GM19372 (cell line): Measurements from ENCODE around the gene PPFIA2.

Experiments
- ATAC-seq: cut with Tn5 transposase; IDR thresholded peaks from one replicate; pipeline ENCODE4 v1.9.1; 2021; ENCODE audit warnings: mild to moderate bottlenecking, low read depth, moderate library complexity; ENCODE audit not compliant: unreplicated experiment

Gene PPFIA2

DNA sequence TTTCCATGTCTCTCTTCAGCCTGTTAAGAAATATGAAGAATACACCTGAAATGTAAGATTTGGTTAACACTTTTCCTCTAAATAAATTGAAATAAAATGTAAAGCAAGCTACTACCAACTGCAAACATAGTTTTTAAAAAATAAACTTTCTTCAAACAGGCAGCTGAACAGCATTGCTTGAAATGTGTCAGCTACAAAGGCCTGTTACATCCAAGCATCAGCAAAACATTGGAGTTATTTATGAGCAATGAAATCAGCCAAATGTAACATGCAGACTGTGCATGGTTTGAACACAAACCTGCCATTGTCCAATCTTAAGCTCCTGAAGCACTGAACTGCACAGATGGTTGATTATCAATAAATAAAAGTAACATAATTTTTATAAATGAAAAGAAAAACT is 390.0 kb downstream of the PPFIA2 start:
- no peak for ATAC-seq

DNA sequence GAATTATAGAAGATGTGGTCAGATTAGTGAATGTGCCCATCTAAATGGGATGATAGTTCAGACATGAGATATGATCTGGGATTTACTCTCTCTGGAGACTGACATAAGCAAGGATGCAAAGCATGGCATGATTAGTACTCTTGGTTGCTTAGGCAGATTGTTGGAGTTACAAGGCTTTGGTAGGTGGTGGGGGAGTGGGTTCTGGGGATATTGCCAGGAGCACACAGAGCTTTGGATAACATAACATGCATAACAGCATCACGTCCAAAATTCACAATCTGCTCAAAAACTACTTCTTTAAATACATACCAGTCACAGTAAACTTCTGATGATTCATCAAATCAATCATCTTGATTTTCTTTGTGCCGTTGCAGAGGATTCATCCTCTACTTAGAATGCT is 393.9 kb downstream of the PPFIA2 start:
- no peak for ATAC-seq

DNA sequence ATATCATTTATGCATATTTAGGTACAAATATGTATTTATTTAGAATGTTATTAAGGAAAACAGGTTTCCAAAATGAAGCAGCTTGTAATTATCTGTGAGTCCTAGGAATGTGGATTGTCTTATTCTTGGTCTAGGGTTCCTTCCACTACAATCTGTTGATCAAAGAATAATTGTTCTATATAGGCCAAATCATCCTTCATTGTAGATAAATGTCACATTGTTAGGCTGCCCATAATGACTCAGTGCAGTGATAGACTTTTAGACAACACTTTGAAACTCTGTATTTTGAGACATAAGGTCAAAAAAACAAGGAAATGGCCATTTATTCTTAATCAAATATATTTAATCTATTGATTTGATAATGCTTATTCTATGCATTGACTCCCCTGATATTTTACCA is 398.2 kb downstream of the PPFIA2 start:
- ATAC-seq = no peak

DNA sequence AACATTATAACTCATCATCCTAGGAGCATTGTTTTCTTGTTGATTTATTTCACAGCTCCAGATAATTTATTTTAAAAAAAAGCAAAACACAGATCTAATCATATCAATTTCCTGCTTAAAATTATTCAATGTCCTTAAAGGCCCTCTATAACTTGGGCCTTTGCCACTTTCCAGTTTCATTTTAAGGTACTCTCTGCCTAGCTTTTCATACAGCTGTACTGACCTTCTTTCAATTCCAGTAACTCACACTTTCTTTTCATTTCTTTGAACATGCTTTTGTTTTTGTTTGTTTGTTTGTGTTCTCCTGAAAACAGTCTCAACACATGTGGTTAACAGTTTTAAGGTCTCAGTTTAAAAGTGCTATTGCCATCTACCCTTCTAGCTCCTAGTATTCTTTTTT is 399.4 kb downstream of the PPFIA2 start:
- ATAC-seq = no peak

DNA sequence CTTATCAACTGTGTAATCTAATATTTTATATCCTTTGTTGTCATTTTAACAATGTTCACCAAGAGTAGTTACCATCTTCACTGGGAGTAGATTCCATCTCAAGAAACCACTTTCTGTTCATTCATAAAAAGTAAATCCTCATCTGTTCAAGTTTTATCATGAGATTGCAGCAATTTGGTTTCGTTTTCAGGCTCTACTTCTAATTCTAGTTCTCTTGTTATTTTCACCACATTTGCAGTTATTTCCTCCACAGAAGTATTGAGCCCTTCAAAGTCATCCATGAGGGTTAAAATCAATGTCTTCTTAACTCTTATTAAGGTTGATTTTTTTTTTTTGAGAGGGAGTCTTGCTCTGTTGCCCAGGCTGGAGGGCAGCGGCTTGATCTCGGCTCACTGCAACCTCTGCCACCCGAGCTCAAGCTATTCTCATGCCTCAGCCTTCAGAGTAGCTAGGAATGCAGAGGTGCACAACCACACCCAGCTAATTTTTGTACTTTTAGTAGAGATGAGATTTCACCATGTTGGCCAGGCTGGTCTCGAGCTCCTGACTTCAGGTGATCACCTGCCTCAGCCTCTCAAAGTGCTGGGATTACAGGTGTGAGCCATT is 404.7 kb downstream of the PPFIA2 start:
- ATAC-seq = no peak

DNA sequence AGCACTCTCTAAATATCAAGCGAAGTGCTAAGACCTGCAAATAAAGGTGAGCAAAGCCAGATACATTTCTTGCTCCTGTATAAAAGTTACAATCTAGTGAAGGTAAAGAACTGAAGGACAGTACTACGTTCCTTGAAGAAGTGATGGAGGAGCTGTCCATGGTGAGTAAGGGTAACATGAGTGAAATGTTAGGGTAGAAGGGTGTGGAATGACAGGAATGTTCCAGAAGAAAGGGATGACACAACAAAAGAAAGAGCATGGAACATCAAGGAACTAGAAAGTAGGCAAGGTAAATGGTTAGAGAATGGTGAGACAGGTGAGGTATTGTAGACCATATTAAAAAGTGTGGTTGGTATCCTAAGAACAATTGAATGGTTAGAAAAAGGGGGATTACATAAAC is 408.8 kb downstream of the PPFIA2 start:
- ATAC-seq = no peak

DNA sequence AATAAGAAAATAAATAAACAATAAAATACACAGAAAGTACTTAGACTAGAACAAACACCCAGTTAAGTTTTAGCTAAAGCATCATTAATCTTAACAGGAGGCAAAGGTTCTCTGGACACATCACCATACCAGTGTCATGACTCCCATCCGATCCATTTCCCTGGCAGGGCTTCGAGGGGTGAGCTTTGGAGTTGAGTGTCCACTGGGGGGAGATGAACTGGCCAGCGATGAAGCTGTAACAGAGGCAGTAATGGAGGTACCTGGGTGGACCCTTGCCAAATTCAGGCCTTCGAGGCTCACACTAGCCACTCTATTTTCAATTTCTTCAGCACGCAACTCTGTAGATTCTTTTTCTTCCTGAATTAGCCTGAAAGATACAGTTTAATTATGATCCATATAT is 411.7 kb downstream of the PPFIA2 start:
- ATAC-seq = no peak

DNA sequence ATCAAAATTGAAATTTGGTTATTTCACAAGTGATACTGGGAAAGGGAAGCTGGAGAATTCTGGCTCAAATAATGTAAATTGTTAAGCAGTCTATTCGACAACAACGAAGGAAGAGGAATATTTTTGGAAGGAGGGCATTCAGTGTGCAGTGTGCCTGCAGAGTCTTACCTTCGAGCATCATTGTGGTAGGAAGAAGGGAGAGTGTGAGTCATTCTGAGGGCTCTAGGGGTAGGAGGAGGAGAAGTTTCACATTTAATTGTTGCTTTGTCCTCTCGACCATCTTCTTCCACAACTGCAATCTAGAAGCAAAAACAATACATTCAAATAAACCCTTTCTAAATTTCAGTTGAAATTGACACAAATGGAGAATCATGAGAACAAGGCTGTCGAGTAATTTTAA is 418.2 kb downstream of the PPFIA2 start:
- no peak for ATAC-seq

DNA sequence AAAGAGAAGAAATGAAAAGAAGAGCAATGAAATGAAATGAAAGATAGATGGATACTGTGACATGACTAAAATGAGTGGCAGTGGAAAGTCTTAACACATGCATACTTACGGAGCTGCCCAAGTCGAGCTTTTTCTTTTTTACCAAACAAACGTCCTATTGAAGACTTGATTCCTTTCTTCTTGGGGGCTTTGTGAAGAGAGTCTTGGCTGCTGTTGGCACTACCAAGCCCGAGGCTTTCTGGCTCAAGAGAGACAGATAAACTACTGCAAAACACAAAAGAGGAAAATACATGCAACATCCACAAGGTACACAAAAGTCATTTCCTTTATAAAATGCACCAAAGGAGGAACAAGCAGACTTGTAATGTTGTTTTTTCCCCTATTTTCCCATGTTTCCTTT is 420.1 kb downstream of the PPFIA2 start:
- no peak for ATAC-seq

DNA sequence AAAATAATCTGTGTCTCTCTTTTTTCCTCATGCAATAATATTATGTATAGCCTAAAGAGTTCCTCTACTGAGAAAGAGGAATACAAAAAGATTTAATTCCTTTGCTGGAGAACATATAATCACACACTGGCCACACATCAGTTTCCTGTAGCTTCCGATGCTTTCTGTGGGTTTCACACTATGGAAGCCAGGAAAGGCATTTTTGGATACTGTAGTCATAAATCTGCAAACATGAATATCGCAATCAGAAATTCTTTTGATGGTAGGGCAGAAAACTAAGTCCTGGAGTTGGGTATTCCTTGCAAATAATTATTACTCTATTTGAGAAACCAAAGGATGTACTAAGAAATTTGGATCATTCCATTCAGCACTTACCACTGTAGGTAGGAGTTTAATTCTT is 421.3 kb downstream of the PPFIA2 start:
- ATAC-seq = no peak

DNA sequence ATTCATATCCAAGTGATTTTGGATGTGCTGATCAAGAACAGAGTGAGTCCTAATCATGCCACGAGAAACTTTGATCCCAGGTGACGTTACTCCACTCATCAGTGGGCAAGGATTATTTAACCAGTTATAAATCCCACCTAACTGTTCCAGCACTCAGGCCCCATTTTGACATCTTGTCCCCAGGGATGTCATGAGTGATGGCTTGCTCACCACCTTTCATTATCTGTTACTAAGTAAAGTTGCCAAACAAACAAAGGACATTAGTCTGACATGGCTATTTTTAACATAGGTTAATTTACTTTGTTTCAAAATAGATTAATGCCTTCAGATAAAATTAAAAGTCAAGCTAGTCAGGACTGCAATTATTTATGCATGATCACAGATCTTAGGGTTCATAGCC is 425.3 kb downstream of the PPFIA2 start:
- ATAC-seq = no peak

DNA sequence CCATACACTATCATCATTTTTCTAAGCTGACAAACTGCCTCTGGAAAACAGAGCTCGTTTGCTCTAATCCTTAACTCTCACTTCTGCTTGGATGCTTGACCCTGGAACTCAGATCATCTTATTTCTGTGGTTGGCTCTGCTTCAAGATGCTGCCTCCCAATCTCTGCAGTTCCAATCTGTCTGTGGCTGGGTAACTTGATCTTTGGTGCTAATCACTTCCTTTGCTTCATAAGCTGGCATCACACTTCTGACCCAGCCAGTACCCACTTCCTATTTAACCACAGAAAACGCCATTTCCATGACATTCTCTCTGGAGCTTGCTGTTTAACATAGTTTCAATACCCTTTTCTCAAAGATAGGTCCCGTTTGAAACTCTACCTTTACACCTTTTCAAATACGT is 427.1 kb downstream of the PPFIA2 start:
- no peak for ATAC-seq

DNA sequence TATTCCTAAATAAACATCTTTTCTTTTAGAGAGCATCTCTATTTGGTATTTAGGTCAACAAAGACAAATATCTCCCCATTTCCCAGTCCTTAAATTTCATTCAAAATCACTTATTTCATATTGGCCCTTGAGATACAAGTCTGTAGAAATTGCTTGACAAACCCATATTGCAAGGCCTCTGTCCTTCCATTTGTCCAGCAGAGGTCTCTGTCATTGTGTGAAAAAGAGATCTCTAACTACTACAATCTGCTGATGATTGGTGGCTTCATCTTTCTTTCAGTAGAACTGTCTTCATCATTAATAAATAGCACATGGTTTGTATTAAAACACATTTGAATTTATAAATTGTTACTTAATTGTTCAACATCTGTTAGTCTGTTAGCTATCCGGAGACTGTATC is 428.7 kb downstream of the PPFIA2 start:
- no peak for ATAC-seq

DNA sequence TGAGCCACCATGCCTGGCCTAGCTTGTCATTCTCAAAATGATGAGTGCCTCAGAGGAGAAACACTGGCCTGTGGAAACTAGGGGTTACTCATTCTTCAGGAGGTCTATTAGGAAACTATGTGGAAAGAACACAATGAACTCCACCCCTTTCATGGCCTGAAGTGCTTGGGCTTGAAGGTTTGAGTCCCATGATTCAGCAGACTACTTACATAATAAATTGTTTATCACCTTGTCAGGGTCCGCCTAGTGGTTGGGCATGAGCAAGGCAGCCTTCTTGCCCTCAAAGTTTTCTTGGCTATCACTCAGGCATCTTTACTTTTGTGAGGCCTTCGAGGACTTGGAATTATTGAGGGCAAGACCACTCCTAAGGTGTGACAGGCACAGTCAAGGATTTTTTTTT is 430.1 kb downstream of the PPFIA2 start:
- peak; percentile 56 for ATAC-seq

DNA sequence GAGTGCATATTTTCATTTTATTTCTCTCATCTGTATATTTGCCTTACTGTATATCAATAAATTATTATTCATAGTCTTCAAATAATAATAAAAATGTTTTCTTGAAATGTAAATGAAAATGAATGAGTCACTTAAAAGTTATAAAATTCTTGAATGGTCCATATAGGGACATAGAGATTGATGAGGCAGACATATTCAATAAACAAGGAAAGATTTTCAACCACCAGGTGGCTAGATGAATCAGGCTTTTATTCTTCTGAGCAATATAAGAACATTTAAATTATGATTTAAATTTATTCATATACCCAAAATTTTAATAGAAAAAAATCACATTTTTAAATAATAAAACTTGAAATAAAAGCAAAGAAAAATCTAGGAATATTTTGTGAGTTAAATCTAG is 431.7 kb downstream of the PPFIA2 start:
- no peak for ATAC-seq

DNA sequence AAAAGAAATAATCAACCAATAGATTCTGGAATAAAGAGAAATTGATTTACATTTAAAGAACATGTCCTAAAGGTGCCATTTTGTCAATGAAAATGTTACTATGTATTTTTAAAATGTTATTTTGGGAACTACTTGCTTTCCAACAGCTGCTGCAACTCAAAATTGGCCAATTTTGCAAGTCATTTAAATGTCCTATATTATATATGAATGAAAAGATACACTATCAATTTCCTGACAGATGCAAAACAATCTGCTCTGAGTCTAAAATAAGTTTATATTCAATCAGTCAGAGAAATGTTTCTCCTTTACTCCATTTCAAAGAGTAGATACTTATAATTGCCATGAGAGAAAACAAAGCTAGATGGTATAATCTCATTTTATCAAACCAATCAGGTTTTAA is 434.1 kb downstream of the PPFIA2 start:
- ATAC-seq = no peak

DNA sequence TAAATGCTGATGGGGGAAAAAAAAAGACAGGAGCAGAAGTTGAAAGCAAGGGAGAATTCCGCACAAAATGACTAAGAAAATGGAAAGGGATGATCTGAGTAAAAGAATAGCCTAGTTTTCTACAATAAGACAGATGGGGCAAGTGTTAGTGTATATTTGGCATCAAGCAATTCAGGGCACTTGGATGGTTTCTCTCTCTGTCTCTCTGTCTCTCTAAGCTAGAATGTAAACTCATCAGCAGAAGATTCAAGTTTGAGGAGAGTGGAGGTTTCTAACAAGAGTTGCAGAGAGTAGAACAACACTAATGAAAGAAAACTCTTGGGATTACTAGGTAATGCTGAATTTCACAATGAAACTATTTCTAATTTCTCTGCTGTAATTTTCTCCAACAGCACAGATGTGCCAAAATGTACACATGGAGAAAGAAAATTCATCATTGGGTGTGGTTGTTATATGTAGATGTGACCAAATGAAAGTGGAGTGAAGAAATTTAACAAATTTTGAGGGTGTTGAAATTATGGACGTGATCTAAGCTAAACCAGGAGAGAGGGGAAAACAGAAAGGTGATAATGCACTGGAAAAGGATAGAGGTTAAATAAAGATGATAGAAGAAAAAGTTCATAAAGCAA is 444.1 kb downstream of the PPFIA2 start:
- no peak for ATAC-seq

DNA sequence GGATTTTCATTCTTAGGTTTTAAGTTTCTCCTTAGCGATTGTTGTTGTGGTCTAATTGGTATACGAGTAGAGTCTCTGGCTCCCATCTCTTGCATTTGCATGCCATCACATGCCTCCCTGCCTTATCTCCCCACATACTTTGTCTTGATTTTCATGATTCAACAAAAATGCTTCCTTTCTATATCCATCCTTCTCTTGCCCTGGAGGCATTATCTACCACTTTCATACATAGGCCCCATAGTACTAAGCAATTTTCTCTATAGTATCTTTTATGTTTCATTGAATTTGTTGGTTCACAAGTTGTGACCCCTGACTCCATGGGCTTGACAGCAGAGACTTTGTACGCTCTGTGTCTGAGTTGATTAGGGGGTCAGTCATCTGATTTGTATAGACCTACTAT is 455.2 kb downstream of the PPFIA2 start:
- no peak for ATAC-seq

DNA sequence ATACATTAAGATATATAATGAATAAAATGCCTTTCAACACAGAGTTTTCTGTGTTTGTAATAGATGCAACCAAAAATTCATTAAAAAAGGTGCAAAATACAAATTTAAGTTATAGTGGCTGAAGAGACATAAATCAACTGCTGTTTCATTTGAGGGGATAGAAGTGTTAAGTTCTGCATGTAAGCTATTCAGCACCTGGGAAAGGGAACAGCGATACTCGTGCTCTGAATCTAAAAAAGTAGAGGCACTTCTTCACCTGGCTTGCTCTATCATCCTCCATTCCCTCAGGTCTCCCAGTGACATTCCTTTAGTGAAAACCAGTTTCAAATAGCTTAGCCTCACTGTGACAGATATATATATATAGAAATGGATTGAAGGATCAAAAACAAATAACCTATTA is 458.7 kb downstream of the PPFIA2 start:
- no peak for ATAC-seq

DNA sequence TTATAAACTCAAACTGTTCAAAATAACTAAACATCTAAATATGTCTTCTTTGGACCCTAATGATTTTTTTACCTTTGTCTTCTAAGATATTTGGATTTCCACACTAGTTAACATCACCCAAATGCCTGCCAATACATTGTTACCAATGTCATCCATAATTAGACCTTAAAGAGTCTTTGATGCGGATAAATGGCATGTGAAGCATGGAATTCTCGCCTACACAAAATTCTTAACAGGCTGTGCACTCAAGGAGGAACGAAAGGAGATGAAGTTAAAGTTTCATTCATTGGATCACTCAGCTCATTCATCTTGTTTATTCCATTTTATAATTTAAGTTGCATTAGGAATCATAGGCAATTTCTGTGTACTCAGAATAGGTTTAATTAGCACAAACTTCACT is 461.5 kb downstream of the PPFIA2 start:
- ATAC-seq = no peak

DNA sequence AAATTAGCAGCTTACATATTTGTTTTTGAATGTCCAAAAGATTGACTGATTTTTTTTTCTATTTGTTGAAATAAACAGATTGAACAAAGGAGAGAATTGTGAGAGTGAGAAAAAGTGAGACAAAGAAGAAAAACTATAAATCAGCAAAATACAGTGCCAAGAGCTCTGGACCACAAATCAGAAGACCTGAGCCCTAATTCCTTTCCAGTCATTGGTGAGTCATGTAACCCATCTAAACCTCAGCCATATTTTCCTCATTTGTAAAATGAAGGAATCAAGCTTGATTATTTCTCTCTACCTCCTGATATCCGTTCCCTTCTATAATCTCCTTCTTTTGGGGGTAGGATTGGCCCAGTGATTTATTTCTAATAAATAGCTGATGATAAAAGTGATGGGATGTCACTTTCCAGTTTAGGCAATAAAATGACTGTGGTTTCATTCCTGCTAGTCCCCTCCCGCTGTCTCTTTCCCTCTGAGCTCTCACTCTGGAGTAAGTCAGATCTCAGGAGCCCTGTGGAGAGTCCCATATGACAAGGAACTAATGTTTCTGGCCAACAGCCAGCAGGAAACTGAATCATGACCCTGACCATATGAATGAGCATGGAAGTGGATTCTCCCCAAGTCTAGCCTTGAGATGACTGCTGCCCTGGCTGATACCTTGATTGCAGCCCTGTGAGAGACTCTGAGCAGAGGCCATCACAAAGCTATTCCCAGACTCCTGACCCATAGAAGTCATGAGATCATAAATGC is 462.4 kb downstream of the PPFIA2 start:
- ATAC-seq = no peak

DNA sequence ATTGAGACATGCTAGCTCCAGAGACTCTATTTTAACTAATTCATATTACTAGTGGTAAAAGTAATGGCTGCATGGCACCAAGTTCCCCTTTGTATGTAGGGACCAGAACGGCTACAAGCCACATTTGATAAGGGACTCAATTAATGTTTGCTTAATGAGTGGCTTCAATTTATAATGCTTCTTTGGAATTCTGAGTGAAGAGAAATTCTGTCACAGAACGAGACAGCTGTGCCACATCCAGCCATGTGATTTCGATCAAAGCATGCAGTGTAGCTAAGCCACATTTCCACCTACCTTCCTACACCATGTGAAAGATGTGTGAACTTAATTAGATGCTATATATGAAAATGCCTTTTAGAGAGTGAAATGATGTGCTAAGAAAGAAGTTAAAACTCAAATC is 463.9 kb downstream of the PPFIA2 start:
- ATAC-seq = no peak
